ENCODE results near the gene PRSS27.

- TF ChIP-seq EZH2 (IDR thresholded peaks at IDR 0.05; ENCODE audit: borderline replicate concordance, insufficient read depth, low read depth, low read length, poor library complexity, severe bottlenecking) (no peak), CTCF (IDR thresholded peaks at IDR 0.05) (no peak)
These were observed 32.3 kb downstream of the PRSS27 start for GRCh38 chr16:2687531-2688308.

All from B cell (primary cell).